Measurements from ENCODE around the gene PTN.

The PTN gene

DNA sequence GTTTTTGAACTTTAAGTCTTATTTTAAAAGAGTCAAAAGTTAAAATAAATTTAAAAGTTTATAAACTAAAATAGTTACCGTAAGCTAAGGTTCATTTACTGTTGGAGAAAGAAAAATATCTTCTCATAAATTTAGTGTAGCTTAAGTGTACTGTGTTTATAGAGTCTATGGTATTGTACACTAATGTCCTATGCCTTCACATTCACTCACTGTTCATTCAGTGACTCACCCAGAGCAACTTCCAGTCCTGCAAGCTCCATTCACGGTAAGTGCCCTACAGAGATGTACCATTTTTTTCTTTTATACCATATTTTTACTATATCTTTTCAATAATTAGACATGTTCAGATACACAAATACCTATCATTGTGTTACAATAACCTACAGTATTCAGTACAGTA is 97.6 kb downstream of the PTN start:
- no peaks in the 10 kb centered on the region for H3K9me2 ChIP-seq (replicated peaks; ENCODE audit: insufficient read depth, low read length)
- no peaks in the 10 kb centered on the region for H3K36me3 ChIP-seq (replicated peaks; ENCODE audit: insufficient read depth, low read length)
- no peak overlapping the region for H3K27ac ChIP-seq (ENCODE audit: low read length)
- no peaks in the 10 kb centered on the region for H3K4me1 ChIP-seq (ENCODE audit: low read length)
- no peak overlapping the region for H3K4me2 ChIP-seq (ENCODE audit: low read depth, low read length)
- H3F3A ChIP-seq (ENCODE audit: insufficient read depth, low read length) = no peaks in the 10 kb centered on the region
- no peak overlapping the region for H2AFZ ChIP-seq (ENCODE audit: low read length)
- H3K4me3 ChIP-seq (ENCODE audit: low read length) = no peak overlapping the region
- H3K9ac ChIP-seq (ENCODE audit: low read length) = no peak overlapping the region
- H4K20me1 ChIP-seq (ENCODE audit: insufficient read depth, low read length) = no peaks in the 10 kb centered on the region
- H3K27me3 ChIP-seq (replicated peaks; ENCODE audit: insufficient read depth, low read length) = no peaks in the 10 kb centered on the region
- DNase-seq = no peak
- TF ChIP-seq EZH2 (optimal IDR thresholded peaks at IDR 0.05; ENCODE audit: low read depth, low read length) = no peak
- TF ChIP-seq EZH2phosphoT487 (IDR thresholded peaks at IDR 0.05; ENCODE audit: low read length) = no peak
- TF ChIP-seq, protein P1, sequence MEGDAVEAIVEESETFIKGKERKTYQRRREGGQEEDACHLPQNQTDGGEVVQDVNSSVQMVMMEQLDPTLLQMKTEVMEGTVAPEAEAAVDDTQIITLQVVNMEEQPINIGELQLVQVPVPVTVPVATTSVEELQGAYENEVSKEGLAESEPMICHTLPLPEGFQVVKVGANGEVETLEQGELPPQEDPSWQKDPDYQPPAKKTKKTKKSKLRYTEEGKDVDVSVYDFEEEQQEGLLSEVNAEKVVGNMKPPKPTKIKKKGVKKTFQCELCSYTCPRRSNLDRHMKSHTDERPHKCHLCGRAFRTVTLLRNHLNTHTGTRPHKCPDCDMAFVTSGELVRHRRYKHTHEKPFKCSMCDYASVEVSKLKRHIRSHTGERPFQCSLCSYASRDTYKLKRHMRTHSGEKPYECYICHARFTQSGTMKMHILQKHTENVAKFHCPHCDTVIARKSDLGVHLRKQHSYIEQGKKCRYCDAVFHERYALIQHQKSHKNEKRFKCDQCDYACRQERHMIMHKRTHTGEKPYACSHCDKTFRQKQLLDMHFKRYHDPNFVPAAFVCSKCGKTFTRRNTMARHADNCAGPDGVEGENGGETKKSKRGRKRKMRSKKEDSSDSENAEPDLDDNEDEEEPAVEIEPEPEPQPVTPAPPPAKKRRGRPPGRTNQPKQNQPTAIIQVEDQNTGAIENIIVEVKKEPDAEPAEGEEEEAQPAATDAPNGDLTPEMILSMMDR (IDR thresholded peaks at IDR 0.05; ENCODE audit: low read length) = no peak
- no peaks in the 10 kb centered on the region for H3K9me3 ChIP-seq (replicated peaks; ENCODE audit: insufficient read depth, low read length)
- H3K79me2 ChIP-seq (ENCODE audit: low read length) = no peaks in the 10 kb centered on the region

DNA sequence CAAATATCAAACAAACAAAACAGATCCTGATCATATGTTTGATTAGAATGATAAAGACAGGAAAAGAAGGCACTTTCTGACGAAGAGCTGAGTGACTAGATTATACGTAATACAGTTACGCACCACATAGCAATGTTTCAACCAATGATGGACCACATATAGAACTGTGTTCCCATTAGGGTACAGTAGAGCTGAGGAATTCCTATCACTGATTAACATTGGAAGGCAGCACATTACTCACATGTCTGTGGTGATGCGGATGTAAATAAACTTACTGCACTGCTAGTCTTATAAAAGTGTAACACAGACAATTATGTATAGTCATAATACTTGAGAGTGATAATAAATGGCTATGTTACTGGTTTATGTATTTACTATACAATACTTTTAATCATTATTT is 98.3 kb downstream of the PTN start:
- Histone ChIP-seq H3K27ac (ENCODE audit: low read length) (no peak overlapping the region), H3K9ac (ENCODE audit: low read length) (no peak overlapping the region), H3K36me3 (replicated peaks; ENCODE audit: insufficient read depth, low read length) (no peaks in the 10 kb centered on the region), H3K4me1 (ENCODE audit: low read length) (no peaks in the 10 kb centered on the region), H3K4me3 (ENCODE audit: low read length) (no peak overlapping the region), H4K20me1 (ENCODE audit: insufficient read depth, low read length) (no peaks in the 10 kb centered on the region), H3K9me3 (replicated peaks; ENCODE audit: insufficient read depth, low read length) (no peaks in the 10 kb centered on the region), H3K79me2 (ENCODE audit: low read length) (no peaks in the 10 kb centered on the region), H3K4me2 (ENCODE audit: low read depth, low read length) (no peak overlapping the region), H3F3A (ENCODE audit: insufficient read depth, low read length) (no peaks in the 10 kb centered on the region), H2AFZ (ENCODE audit: low read length) (no peak overlapping the region), H3K27me3 (replicated peaks; ENCODE audit: insufficient read depth, low read length) (no peaks in the 10 kb centered on the region), H3K9me2 (replicated peaks; ENCODE audit: insufficient read depth, low read length) (no peaks in the 10 kb centered on the region)
- TF ChIP-seq EZH2phosphoT487 (IDR thresholded peaks at IDR 0.05; ENCODE audit: low read length) = no peak
- no peak for TF ChIP-seq EZH2 (optimal IDR thresholded peaks at IDR 0.05; ENCODE audit: low read depth, low read length)
- TF ChIP-seq, protein P1 (IDR thresholded peaks at IDR 0.05; ENCODE audit: low read length) = no peak
- no peak for DNase-seq

DNA sequence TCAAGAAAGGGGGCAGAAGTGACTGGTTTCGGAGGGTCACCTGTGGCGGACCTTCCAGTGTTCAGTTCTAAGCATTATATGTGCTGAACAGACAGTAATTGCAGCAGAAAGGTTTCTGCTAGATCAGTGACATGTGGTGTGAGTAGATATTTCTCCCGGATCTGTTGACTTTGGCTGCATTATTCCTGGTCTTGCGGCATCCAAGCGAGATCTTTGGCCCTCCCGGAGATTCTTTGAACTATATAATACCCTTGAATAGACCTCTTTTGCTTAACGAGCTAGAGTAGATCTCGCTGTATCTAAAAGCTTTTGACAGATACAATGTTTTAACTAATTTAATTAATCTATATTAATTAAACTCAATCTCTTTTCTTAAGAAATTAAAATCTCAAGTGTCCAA is 99.8 kb downstream of the PTN start:
- no peak overlapping the region for H3K27ac ChIP-seq (ENCODE audit: low read length)
- no peaks in the 10 kb centered on the region for H3K4me1 ChIP-seq (ENCODE audit: low read length)
- no peak for TF ChIP-seq EZH2 (optimal IDR thresholded peaks at IDR 0.05; ENCODE audit: low read depth, low read length)
- no peak for TF ChIP-seq EZH2phosphoT487 (IDR thresholded peaks at IDR 0.05; ENCODE audit: low read length)
- TF ChIP-seq, protein P1 (IDR thresholded peaks at IDR 0.05; ENCODE audit: low read length) = no peak

More for the DNA sequence above, 99.8 kb downstream of the PTN start:
- no peak for DNase-seq
- H3K79me2 ChIP-seq (ENCODE audit: low read length) = no peaks in the 10 kb centered on the region
- no peaks in the 10 kb centered on the region for H3K27me3 ChIP-seq (replicated peaks; ENCODE audit: insufficient read depth, low read length)
- H3K9ac ChIP-seq (ENCODE audit: low read length) = no peak overlapping the region
- H3K9me3 ChIP-seq (replicated peaks; ENCODE audit: insufficient read depth, low read length) = no peaks in the 10 kb centered on the region
- H3K9me2 ChIP-seq (replicated peaks; ENCODE audit: insufficient read depth, low read length) = no peaks in the 10 kb centered on the region
- no peak overlapping the region for H3K4me2 ChIP-seq (ENCODE audit: low read depth, low read length)
- H4K20me1 ChIP-seq (ENCODE audit: insufficient read depth, low read length) = no peaks in the 10 kb centered on the region
- no peak overlapping the region for H3K4me3 ChIP-seq (ENCODE audit: low read length)
- no peaks in the 10 kb centered on the region for H3F3A ChIP-seq (ENCODE audit: insufficient read depth, low read length)
- no peak overlapping the region for H2AFZ ChIP-seq (ENCODE audit: low read length)
- no peaks in the 10 kb centered on the region for H3K36me3 ChIP-seq (replicated peaks; ENCODE audit: insufficient read depth, low read length)
